HG03139 (cell line): ENCODE data around the gene CNTNAP2.

Source experiments
- ATAC-seq: cut with Tn5 transposase; IDR thresholded peaks from one replicate; pipeline ENCODE4 v1.9.1; 2021; ENCODE audit not compliant: unreplicated experiment

Gene CNTNAP2

GRCh38 chr7:146414373-146414772 is 297.8 kb downstream of the CNTNAP2 start:
- no peak for ATAC-seq

GRCh38 chr7:146414937-146415336 is 298.3 kb downstream of the CNTNAP2 start:
- no peak for ATAC-seq

GRCh38 chr7:146417176-146417575 is 300.6 kb downstream of the CNTNAP2 start:
- no peak for ATAC-seq

DNA sequence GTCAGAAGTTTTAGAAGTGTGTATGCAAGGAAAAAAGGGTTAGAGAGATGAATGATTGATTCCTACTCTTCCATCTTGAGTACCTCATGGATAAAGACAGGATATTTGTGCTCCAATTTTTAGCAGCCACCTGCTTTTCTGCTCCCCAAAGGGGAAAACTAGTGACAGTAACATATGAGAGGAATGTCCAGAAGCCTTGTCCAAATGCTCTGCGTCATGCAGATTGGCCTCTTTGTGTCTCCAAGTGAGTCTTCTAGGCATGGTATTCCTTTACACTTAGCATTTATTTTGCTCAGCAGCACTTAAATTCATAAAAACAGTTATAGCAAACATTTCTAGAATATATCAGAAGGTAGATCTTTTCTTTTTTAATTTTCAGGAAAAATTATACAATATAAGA is 306.8 kb downstream of the CNTNAP2 start:
- no peak for ATAC-seq

DNA sequence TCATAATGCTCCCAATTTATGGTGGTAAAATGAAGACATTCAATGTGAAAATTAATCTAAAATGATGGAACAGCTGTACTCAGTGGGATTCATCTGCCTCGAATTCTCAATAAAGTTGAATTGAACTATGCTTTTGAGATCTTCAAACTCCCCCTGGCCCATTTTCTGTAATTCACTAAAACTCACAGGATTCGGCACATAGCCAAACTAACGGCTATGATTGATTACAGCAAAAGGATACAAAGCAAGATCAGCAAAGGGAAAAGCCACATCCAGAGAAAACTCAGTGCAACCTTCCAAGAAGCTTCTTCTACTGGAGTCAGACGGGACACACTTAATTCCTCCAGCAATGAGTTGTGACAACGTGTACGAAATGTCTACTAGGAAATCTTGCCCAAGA is 307.5 kb downstream of the CNTNAP2 start:
- ATAC-seq: no peak

GRCh38 chr7:146433501-146433900 is 316.9 kb downstream of the CNTNAP2 start:
- no peak for ATAC-seq

DNA sequence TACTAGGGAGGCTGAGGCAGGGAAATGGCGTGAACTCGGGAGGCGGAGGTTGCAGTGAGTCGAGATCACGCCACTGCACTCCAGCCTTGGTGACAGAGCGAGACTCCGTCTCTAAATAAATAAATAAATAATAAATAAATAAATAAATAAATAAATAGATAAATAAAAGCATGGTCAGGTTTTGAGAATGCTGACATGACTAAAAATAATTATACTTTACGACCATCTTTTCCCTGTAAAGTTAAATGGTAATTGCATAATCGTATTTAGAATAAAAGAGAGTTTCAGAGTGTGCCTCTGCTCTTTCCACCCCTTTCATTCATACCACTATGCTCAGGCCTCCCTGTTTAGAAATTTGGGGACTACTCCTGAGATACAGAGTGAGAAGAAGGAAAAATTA is 326.5 kb downstream of the CNTNAP2 start:
- ATAC-seq: no peak

DNA sequence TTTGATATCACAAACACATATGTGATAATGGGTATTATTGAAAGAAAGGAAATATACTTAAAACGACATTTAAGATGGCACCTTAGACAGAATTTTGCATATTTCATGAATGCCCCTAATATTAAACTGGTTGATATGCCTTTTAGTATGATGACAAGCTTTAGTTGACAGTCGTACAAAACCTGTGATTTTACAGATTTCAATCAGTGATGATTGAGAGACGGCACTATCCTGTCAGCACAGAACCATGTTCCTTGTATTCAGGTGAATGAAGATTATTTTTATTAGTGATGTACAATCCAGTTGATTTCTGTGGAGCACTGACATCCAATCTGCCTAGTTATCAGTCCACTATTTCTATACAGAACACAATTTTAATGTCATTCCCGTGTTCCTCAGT is 333.0 kb downstream of the CNTNAP2 start:
- ATAC-seq: no peak

DNA sequence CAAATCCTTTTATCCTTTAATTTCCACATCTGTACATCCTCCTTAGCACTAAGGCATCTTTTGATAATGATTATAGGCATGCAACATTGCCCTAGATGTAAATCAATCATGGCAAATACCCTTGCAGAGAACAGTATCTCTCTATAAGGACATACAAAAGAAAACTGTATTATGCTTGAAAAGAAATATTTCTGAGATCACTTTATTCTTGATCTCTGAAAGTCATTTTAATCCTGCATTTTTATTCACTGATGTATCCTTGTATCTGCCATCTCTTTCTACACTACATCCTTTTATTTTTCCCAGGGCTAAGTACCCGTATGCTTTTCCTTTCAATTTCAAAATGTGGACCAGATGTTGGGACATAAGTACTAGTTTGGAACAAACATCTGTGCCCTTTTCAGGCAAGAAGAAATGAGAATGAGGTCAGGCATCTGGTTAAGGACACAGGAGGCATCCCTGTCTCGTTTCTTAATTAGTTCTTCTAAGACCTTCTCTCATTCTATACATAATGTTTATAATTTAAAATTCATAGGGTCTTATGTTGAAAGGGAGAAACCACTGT is 338.6 kb downstream of the CNTNAP2 start:
- ATAC-seq: no peak

DNA sequence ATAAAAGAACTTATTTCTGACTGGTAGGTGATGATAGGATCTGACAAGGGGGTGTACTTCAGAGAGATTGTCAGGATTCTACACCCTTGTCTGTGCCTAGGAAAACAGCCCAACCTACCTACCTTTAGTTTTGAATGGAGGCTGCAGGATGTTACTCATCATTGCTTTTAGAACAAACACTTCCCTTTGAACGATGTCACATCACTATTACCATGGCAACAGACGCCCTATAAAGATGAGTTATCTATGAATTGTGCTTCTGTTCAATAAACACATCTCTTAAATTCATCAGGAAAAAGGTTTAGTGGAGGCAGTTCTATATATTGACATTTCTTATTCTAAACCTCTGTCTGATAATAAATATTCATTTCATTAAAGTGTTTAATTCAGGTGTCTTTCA is 362.4 kb downstream of the CNTNAP2 start:
- ATAC-seq: no peak

- no peak for ATAC-seq
These were observed 369.9 kb downstream of the CNTNAP2 start for GRCh38 chr7:146486519-146486918.

- no peak for ATAC-seq
These were observed 375.4 kb downstream of the CNTNAP2 start for GRCh38 chr7:146492017-146492416.

- no peak for ATAC-seq
These were observed 378.5 kb downstream of the CNTNAP2 start for GRCh38 chr7:146494952-146495596.

DNA sequence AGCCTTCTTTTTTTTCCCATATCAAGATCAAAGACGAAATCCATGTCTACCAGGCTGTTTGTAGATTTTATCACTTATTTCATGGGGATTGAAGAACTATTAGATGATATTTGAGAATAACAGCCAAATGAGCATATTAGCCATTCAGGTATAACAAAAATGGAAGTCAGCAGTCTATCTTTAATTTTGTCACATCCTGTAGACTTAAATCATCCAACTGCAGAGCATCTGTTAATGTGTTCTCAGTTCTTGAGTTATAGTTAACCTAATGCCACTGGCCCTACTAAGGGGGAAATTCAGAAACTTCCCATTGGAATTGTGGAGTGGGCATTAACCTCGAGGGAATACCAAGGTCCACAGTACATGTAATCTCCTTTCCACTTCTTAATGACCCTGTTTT is 380.1 kb downstream of the CNTNAP2 start:
- no peak for ATAC-seq

DNA sequence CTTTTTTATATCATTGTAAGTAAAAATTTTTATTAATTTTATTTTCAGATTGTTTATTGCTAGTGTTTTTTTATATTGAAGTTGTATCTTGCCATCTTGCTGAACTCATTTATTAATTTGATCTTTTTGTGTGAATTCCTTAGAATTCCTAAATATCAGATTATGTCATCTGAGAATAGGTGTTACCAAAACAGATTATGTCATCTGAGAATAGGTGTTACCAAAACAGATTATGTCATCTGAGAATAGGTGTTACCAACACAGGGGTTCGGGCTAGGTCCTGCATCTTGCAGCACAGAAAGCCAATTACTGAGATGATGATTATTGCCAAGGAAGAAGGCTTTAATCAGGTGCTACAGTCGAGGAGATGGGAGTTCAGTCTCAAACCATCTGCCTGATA is 383.4 kb downstream of the CNTNAP2 start:
- no peak for ATAC-seq

- ATAC-seq: no peak
These were observed 387.2 kb downstream of the CNTNAP2 start for GRCh38 chr7:146503844-146504243.

DNA sequence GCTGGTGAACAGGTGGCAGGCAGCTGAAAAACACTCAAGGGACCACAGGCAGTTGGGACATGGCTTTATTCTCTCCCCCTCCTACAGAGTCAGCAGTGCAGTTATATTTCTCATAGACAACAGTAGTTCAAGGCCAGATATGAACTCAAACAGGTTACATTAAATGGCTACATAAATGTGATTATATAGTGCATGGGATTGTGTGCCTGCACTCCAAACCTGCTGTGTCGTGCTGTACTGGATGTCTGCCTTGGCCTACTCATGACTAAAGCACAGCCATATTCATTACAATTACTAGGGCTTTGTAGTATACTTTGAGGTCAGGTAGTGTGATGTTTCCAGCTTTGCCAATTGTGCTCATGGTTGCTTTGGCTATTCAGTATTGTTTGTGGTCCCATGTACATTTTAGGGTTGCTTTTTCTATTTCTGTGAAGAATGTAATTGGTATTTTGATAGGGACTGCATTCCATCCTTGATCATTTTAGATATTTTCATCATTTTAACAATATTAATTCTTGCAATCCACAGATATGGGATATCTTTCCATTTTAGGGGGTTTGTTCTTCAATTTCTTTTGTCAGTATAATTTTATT is 393.6 kb downstream of the CNTNAP2 start:
- ATAC-seq: no peak

DNA sequence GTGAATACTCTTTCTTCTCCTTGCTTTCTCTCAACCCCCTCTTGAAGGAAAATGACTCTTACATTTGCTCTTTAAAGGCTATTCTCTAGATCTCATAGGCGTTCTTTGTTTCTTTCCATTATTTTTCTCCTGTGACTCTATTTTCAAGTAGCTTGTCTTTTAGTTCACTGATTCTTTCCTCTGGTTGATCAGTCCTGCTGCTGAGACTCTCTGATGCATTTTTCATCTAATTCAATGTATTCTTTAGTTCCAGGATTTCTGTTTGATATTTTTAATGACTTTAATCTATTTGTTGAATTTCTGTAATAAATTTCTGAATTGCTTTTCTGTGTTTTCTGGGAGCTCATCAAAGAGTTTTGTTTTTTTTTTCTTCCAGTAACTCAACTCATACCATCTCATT is 397.7 kb downstream of the CNTNAP2 start:
- ATAC-seq: no peak

GRCh38 chr7:146528581-146528980 is 412.0 kb downstream of the CNTNAP2 start:
- no peak for ATAC-seq

- ATAC-seq: no peak
These were observed 423.2 kb downstream of the CNTNAP2 start for GRCh38 chr7:146539836-146540235.

GRCh38 chr7:146542101-146542500 is 425.5 kb downstream of the CNTNAP2 start:
- ATAC-seq: no peak

GRCh38 chr7:146544748-146545147 is 428.1 kb downstream of the CNTNAP2 start:
- ATAC-seq: no peak

GRCh38 chr7:146548816-146549215 is 432.2 kb downstream of the CNTNAP2 start:
- ATAC-seq: no peak
